SK-N-SH (cell line): ENCODE data around the gene ZMAT5.

Experiments
- CTCF ChIP-seq: fragments of 200-600 bp; sonication (generic); IDR thresholded peaks from 2 replicates; pipeline ENCODE4 v1.6.1; 2017; ENCODE audit warnings: antibody characterized with exemption, mild to moderate bottlenecking, moderate library complexity
- IRF3 ChIP-seq: fragments of 150-350 bp; IDR thresholded peaks from 2 replicates; pipeline ENCODE4 v1.6.1; 2016; ENCODE audit warnings: mild to moderate bottlenecking, low read depth, low read length
- POLR2AphosphoS5 ChIP-seq: IDR thresholded peaks from 2 replicates; pipeline ENCODE4 v1.6.1; 2012; ENCODE audit warnings: low read depth, low read length

- no peak for TF ChIP-seq IRF3
- no peak for TF ChIP-seq CTCF
- no peak for TF ChIP-seq POLR2AphosphoS5
Observed at GRCh38 chr22:29798318-29798717, 31.5 kb upstream of the ZMAT5 start.
